NCI-H1092 treated with DMSO at 0.1 percent for 48 hours (cell line): ENCODE results near the gene REC8.

Experiments used
- DNase-seq: peaks from one replicate; lab custom pipeline; 2025; lab: John Stamatoyannopoulos, UW

The REC8 gene

GRCh38 chr14:24138396-24139271 is 33.2 kb upstream of the REC8 start:
- DNase-seq: no peak

- DNase-seq: no peak
Observed at GRCh38 chr14:24139272-24139934, 32.5 kb upstream of the REC8 start.

GRCh38 chr14:24141097-24141880 is 30.6 kb upstream of the REC8 start, which contains the start of gene EMC9:
Gene EMC9, minus strand, starts transcription at chr14:24141591. Its CDS starts 287 bp downstream, at chr14:24141304.
- peak; percentile 100 for DNase-seq

- DNase-seq: no peak
Observed at GRCh38 chr14:24143511-24143910, 28.4 kb upstream of the REC8 start.

GRCh38 chr14:24144451-24144850 is 27.4 kb upstream of the REC8 start:
- no peak for DNase-seq

GRCh38 chr14:24145219-24145618 is 26.7 kb upstream of the REC8 start:
- DNase-seq: no peak

- no peak for DNase-seq
Observed at GRCh38 chr14:24145690-24146452, 26.0 kb upstream of the REC8 start.

- DNase-seq: peak; percentile 99
Observed at GRCh38 chr14:24146453-24146977, 25.4 kb upstream of the REC8 start, which contains the start of gene PSME2. Gene PSME2, minus strand, starts transcription at chr14:24146610. Its CDS starts 29 bp downstream, at chr14:24146581.

- DNase-seq: peak; percentile 100
Observed at GRCh38 chr14:24146978-24147760, 24.7 kb upstream of the REC8 start, which contains the start of gene RNF31. Gene RNF31, plus strand, starts transcription at chr14:24147498. Its CDS starts 201 bp downstream, at chr14:24147699.

- no peak for DNase-seq
Observed at GRCh38 chr14:24147761-24148428, 24.0 kb upstream of the REC8 start.

GRCh38 chr14:24149302-24149969 is 22.4 kb upstream of the REC8 start:
- no peak for DNase-seq

GRCh38 chr14:24150061-24150460 is 21.8 kb upstream of the REC8 start:
- no peak for DNase-seq

GRCh38 chr14:24150567-24150966 is 21.3 kb upstream of the REC8 start:
- DNase-seq: no peak

GRCh38 chr14:24150993-24151392 is 20.9 kb upstream of the REC8 start:
- DNase-seq: no peak

- no peak for DNase-seq
Observed at GRCh38 chr14:24151404-24152080, 20.3 kb upstream of the REC8 start.

- no peak for DNase-seq
Observed at GRCh38 chr14:24155100-24155499, 16.8 kb upstream of the REC8 start.

GRCh38 chr14:24156840-24157239 is 15.0 kb upstream of the REC8 start:
- DNase-seq: no peak

GRCh38 chr14:24157331-24157730 is 14.5 kb upstream of the REC8 start:
- no peak for DNase-seq
